ENCODE data around the gene CCL17.
"Not testable (repeated sequence)": the region's sequence is repeated elsewhere in the genome, so short reads cannot be mapped to it uniquely, and the experiment has no call there.

CCL17 gene

GRCh38 chr16:57403965-57404817 lies at the start of gene CCL17:
Gene CCL17, plus strand, starts transcription at chr16:57404767. Its CDS starts 9,166 bp downstream, at chr16:57413933.
- no peak for DNase-seq

GRCh38 chr16:57355898-57356414 lies 48.6 kb upstream of the CCL17 start:
- DNase-seq: no peak

GRCh38 chr16:57356547-57356946 lies 48.0 kb upstream of the CCL17 start:
- DNase-seq: no peak

GRCh38 chr16:57357330-57358085 lies 47.1 kb upstream of the CCL17 start:
- no peak for DNase-seq

- DNase-seq: no peak
Observed at GRCh38 chr16:57358086-57358420, 46.5 kb upstream of the CCL17 start.

GRCh38 chr16:57358527-57359095 lies 46.0 kb upstream of the CCL17 start, which contains the start of gene CCL22:
Gene CCL22, plus strand, starts transcription at chr16:57358783. Its CDS starts 34 bp downstream, at chr16:57358817.
- no peak for DNase-seq

- DNase-seq: no peak
Observed at GRCh38 chr16:57360321-57360935, 44.1 kb upstream of the CCL17 start.

- no peak for DNase-seq
Observed at GRCh38 chr16:57361404-57361803, 43.2 kb upstream of the CCL17 start.

GRCh38 chr16:57364143-57364542 lies 40.4 kb upstream of the CCL17 start:
- no peak for DNase-seq

GRCh38 chr16:57366544-57367040 lies 38.0 kb upstream of the CCL17 start:
- DNase-seq: no peak

GRCh38 chr16:57367116-57367752 lies 37.3 kb upstream of the CCL17 start:
- no peak for DNase-seq

- DNase-seq: no peak
Observed at GRCh38 chr16:57371494-57372371, 32.8 kb upstream of the CCL17 start.

GRCh38 chr16:57372372-57373116 lies 32.0 kb upstream of the CCL17 start, which contains the start of gene CX3CL1:
Gene CX3CL1, plus strand, starts transcription at chr16:57372490. Its CDS starts 79 bp downstream, at chr16:57372569.
- no peak for DNase-seq

- no peak for DNase-seq
Observed at GRCh38 chr16:57373117-57373947, 31.2 kb upstream of the CCL17 start.

- no peak for DNase-seq
Observed at GRCh38 chr16:57374067-57374534, 30.5 kb upstream of the CCL17 start.

GRCh38 chr16:57374925-57375465 lies 29.6 kb upstream of the CCL17 start:
- not testable (repeated sequence) for DNase-seq

- no peak for DNase-seq
Observed at GRCh38 chr16:57376313-57376818, 28.2 kb upstream of the CCL17 start.

GRCh38 chr16:57377080-57377841 lies 27.3 kb upstream of the CCL17 start:
- no peak for DNase-seq
